NCI-H2107 treated with DMSO at 0.1 percent for 48 hours (cell line): ENCODE data around the gene WDR70.
"Not testable (repeated sequence)": the region's sequence is repeated elsewhere in the genome, so short reads cannot be mapped to it uniquely, and the experiment has no call there.

Experiments used
- DNase-seq: peaks from one replicate; lab custom pipeline; 2025; ENCODE audit not compliant: unreplicated experiment; lab: John Stamatoyannopoulos, UW

Gene WDR70

GRCh38 chr5:37787742-37788141, 408.6 kb downstream of the WDR70 start:
- peak; percentile 27 for DNase-seq

DNA sequence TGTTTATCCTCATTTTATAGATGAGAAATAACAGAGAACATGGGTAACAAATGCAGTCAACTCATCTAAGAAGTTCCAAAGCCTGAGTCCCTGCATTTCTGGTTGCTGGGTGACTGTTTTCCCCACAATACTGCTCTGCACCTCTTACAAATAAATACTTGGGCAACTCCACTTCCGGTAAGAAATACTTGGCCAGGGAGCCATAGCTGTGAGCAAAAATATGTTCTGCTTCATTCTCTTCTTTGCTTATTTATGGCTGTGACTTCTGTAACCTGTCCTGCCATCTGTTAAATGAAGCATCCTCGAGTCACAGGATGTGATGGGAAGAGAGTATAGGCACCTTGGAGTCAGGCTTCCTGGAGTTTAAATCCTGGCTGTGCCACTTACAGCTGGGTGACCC, 410.9 kb downstream of the WDR70 start:
- DNase-seq, result no peak

- DNase-seq, result no peak
These were observed 412.2 kb downstream of the WDR70 start for GRCh38 chr5:37791321-37791720.

DNA sequence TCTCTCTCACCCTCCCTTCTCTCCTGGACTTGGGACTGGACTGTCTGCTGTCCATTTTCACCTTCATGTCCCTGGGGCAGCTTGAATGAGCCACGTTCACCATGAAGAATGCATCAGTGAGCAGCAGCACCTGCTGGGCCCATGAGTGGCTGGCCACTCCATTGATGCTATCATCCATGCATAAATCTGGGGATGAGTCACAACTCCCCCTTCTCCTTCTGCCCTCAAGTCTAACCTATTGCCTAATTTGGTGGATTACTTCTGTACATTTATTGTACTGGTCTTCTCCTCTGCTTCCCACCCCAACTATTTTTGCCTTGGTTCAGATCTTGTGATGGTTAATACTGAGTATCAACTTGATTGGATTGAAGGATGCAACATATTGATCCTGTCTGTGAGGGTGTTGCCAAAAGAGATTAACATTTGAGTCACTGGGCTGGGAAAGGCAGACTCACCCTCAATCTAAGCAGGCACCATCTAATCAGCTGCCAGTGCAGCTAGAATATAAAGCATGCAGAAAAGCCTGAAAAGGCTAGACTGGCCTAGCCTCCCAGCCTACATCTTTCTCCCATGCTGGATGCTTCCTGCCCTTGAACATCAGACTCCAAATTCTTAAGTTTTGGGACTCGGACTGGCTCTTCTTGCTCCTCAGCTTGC, 414.0 kb downstream of the WDR70 start:
- no peak for DNase-seq

GRCh38 chr5:37795292-37795691, 416.2 kb downstream of the WDR70 start:
- DNase-seq, result not testable (repeated sequence)

DNA sequence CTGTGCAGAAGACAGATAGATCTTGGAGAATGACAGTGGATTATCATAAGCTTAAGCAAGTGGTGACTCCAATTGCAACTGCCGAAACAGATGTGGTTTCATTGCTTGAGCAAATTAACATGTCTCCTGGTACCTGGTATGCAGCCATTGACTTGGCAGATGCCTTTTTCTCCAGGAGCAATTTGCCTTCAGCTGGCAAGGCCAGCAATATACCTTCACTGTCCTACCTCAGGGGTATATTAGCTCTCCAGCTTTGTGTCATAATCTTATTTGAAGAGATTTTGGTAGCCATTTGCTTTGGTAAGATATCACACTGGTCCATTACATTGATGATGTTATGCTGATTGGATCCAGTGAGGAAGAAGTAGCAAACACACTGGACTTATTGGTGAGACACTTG, 417.3 kb downstream of the WDR70 start:
- not testable (repeated sequence) for DNase-seq

DNA sequence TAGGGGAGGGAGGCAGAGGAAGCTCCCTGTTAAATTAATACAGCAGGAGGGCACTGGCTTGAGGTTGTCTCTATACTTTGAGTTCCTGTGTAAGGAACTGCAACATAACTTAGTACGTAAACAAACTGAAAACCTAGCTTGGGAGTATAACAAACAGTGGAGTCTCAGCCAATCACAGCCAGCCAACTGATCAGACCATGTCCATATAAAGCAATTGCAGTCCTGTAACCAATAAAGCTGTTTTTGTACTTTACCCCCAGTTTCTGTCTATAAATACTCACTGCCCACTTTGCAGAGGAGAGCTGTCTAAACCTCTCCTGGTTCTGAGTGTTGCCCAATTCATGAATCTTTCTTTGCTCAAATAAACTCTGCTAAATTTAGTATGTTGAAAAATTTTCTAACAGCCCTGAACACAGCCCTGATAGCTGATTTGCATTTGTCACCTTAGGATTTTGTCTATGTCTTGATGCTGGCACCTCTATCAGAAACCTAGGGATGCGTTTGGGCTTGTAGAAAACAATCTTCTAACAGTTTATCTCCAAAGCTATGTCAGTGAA, 420.8 kb downstream of the WDR70 start:
- no peak for DNase-seq

GRCh38 chr5:37801521-37801920, 422.4 kb downstream of the WDR70 start:
- no peak for DNase-seq
